Keratinocyte (primary cell): ENCODE data around the gene ECT2L.

Experiments
- CTCF ChIP-seq, 3 experiments: IDR thresholded peaks in 1 of 3; conservative IDR thresholded peaks in 1 of 3; optimal IDR thresholded peaks in 1 of 3; 2 replicates in 2 of 3; 3 replicates in 1 of 3; pipeline versions ENCODE3 to v1.5.1; 2011; ENCODE audit warnings: low read length in 3 of 3, mild to moderate bottlenecking in 3 of 3, moderate library complexity in 2 of 3, control low read depth in 1 of 3, inconsistent platforms in 1 of 3; ENCODE audit not compliant: insufficient read depth in 2 of 3; ENCODE audit errors: extremely low read depth in 1 of 3
- EZH2 ChIP-seq: IDR thresholded peaks from one replicate; pipeline ENCODE4 v1.6.1; 2012; ENCODE audit warnings: inconsistent platforms, mild to moderate bottlenecking, low read length, moderate library complexity

DNA sequence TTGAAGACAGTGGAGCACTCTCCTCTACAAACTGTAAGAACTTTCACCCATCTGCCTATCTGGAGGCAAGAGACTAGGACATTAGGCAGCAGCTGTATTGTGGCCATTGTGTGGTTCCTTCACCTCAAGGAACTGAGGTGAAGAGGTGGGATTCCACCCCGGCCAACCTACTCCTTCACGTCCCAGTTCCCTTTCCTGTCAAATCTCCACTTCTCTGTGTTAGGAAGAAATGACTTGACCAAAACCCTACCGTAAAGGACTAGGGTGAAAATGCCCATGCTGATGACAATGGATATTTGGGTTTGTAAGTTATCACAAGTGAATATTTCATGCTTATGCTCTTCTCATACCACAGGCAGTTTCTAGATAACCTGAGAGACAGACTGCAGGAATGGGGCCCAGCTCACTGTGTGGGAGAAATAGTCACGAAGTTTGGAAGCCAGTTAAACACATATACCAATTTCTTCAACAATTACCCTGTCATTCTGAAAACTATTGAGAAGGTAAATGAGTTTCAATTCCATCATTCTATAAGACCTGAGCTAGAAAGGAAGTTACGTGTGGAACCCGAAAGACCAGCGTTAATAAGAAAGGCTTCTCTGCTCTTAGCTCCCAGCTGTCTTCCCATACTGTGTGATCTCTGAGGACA, 86.6 kb downstream of the ECT2L start:
- TF ChIP-seq EZH2, result no peak
- no peak for TF ChIP-seq CTCF (optimal IDR thresholded peaks at IDR 0.05 in 1 of 3, IDR thresholded peaks at IDR 0.05 in 1 of 3, conservative IDR thresholded peaks at IDR 0.05 in 1 of 3; ENCODE audit: extremely low read depth in 1 of 3, insufficient read depth in 2 of 3, low read length in 3 of 3)
